ENCODE measurements around the gene PPIL6. TPM values are rescaled to one million over a fixed set of nuclear protein-coding genes. Genes with fewer than 3 reads are reported as not detected.

Gene PPIL6
- polyA plus RNA-seq, 3 donors, result 0.09 to 0.28 (median 0.14) TPM

- Mint-ChIP-seq H3K27ac (peak overlapping the region in 1 of 7 donors; percentile 16), H3K4me1 (peaks cover 5% of the 10 kb centered on the region), H3K36me3 (peaks cover 86 to 88% of the 10 kb centered on the region in 2 donors), H3K9me3 (no peaks in the 10 kb centered on the region), H3K4me3 (no peak overlapping the region), H3K27me3 (ENCODE audit: low read depth in 3 of 3) (peaks cover 0 to 2% (median 0%) of the 10 kb centered on the region in 3 donors)
- no peak for TF ChIP-seq CTCF (IDR thresholded peaks at IDR 0.05)
- WGBS (ENCODE audit: insufficient coverage), result 100% methylated on average over 4 of the region's 6 CpGs
- no peak overlapping the region for H3K9ac ChIP-seq (ENCODE audit: insufficient read depth, low read length, poor library complexity, severe bottlenecking)
- H3K27ac ChIP-seq (ENCODE audit: low read depth in 1 of 2, low read length in 2 of 2), result no peak overlapping the region
- no peak overlapping the region for H3K4me3 ChIP-seq (replicated peaks in 1 of 3; ENCODE audit: low read depth in 2 of 3, low read length in 3 of 3)
- intact Hi-C loops (cut with micrococcal nuclease), result no loop called here
- H3K79me2 ChIP-seq (ENCODE audit: insufficient read depth, low read length), result no peaks in the 10 kb centered on the region
- H2AFZ ChIP-seq (ENCODE audit: insufficient read depth, low read depth, low read length, poor library complexity, severe bottlenecking), result no peak overlapping the region
- H3K9me3 ChIP-seq (replicated peaks in 1 of 2; ENCODE audit: control insufficient read depth in 1 of 2, insufficient read depth in 1 of 2, low read length in 2 of 2), result no peaks in the 10 kb centered on the region
- DNase-seq, result no peak
- no peaks in the 10 kb centered on the region for H3K4me1 ChIP-seq (ENCODE audit: control insufficient read depth in 1 of 2, insufficient read depth in 2 of 2, low read length in 2 of 2)
- H4K20me1 ChIP-seq (ENCODE audit: insufficient read depth, low read length), result peaks cover 12% of the 10 kb centered on the region
- H3K27me3 ChIP-seq (ENCODE audit: control insufficient read depth in 2 of 2, insufficient read depth in 2 of 2, low read length in 2 of 2), result no peaks in the 10 kb centered on the region
- no peak overlapping the region for H3K4me2 ChIP-seq (replicated peaks; ENCODE audit: extremely low read depth, low read length, poor library complexity, severe bottlenecking)
- H3K36me3 ChIP-seq (replicated peaks in 1 of 2; ENCODE audit: control insufficient read depth in 1 of 2, insufficient read depth in 2 of 2, low read length in 2 of 2), result peaks cover 88 to 100% of the 10 kb centered on the region in 2 donors
Observed at GRCh38 chr6:109467696-109468095, 27.3 kb upstream of the PPIL6 start.

DNA sequence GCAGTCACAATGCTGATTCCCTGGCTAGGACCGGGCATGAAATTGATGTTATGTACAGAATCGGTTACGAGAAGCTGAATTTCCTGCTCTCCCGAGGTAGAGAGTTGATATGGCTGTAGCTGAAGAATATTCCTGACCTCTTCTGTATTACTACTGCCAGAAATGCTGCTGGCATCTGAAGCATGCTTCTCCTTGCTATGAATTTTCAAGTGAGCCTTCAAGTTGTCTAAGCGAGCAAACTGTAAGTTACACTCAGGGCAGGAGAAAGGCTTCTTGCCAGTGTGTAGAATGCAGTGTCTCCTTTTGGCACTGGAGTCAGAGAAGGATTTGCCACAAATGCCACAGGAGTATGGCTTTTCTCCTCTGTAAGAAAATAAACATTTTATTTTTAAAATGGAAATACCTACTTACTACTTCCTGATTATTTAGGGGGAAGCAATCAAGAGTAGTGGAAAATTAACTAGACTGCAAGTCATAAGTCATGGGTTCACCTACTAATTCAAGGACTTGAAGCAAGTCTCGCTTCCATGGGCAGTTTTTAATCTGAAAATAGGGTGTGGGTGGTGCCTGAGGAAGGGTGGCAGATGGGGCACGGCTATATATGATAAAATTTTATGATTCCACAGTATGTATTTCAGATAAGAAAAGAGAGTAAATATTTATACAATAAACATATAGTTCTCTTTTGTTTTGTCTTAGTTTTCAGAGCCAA is 25.9 kb upstream of the PPIL6 start:
- Histone ChIP-seq H3K4me3 (replicated peaks in 1 of 3; ENCODE audit: low read depth in 2 of 3, low read length in 3 of 3) (no peak overlapping the region), H3K36me3 (replicated peaks in 1 of 2; ENCODE audit: control insufficient read depth in 1 of 2, insufficient read depth in 2 of 2, low read length in 2 of 2) (peaks cover 81 to 99% of the 10 kb centered on the region in 2 donors), H3K4me1 (ENCODE audit: control insufficient read depth in 1 of 2, insufficient read depth in 2 of 2, low read length in 2 of 2) (no peaks in the 10 kb centered on the region), H3K4me2 (replicated peaks; ENCODE audit: extremely low read depth, low read length, poor library complexity, severe bottlenecking) (no peak overlapping the region), H4K20me1 (ENCODE audit: insufficient read depth, low read length) (peaks cover 5% of the 10 kb centered on the region), H3K9me3 (replicated peaks in 1 of 2; ENCODE audit: control insufficient read depth in 1 of 2, insufficient read depth in 1 of 2, low read length in 2 of 2) (peaks cover 0 to under 1% of the 10 kb centered on the region in 2 donors), H3K9ac (ENCODE audit: insufficient read depth, low read length, poor library complexity, severe bottlenecking) (no peak overlapping the region), H3K27ac (ENCODE audit: low read depth in 1 of 2, low read length in 2 of 2) (peak overlapping the region in 1 of 2 donors; percentile 13), H3K79me2 (ENCODE audit: insufficient read depth, low read length) (no peaks in the 10 kb centered on the region), H2AFZ (ENCODE audit: insufficient read depth, low read depth, low read length, poor library complexity, severe bottlenecking) (no peak overlapping the region), H3K27me3 (ENCODE audit: control insufficient read depth in 2 of 2, insufficient read depth in 2 of 2, low read length in 2 of 2) (no peaks in the 10 kb centered on the region)
- no peak overlapping the region for H3K4me3 Mint-ChIP-seq
- intact Hi-C loops (cut with micrococcal nuclease), result no loop called here
- WGBS (ENCODE audit: insufficient coverage), result 88% methylated on average over 5 of the region's 7 CpGs
- peaks cover 0 to under 1% (median 0%) of the 10 kb centered on the region in 7 donors for H3K9me3 Mint-ChIP-seq
- H3K36me3 Mint-ChIP-seq, result peaks cover 84 to 86% of the 10 kb centered on the region in 2 donors
- no peak for DNase-seq
- no peak for TF ChIP-seq CTCF (IDR thresholded peaks at IDR 0.05)
- H3K4me1 Mint-ChIP-seq, result no peaks in the 10 kb centered on the region
- H3K27ac Mint-ChIP-seq, result no peak overlapping the region
- H3K27me3 Mint-ChIP-seq (ENCODE audit: low read depth in 3 of 3), result peaks cover 0 to 2% (median 0%) of the 10 kb centered on the region in 3 donors
